GM19455 (cell line): ENCODE measurements around the gene ANO2.

Source experiments
- ATAC-seq: cut with Tn5 transposase; IDR thresholded peaks from one replicate; pipeline ENCODE4 v1.9.1; 2021; ENCODE audit not compliant: unreplicated experiment

Gene ANO2

DNA sequence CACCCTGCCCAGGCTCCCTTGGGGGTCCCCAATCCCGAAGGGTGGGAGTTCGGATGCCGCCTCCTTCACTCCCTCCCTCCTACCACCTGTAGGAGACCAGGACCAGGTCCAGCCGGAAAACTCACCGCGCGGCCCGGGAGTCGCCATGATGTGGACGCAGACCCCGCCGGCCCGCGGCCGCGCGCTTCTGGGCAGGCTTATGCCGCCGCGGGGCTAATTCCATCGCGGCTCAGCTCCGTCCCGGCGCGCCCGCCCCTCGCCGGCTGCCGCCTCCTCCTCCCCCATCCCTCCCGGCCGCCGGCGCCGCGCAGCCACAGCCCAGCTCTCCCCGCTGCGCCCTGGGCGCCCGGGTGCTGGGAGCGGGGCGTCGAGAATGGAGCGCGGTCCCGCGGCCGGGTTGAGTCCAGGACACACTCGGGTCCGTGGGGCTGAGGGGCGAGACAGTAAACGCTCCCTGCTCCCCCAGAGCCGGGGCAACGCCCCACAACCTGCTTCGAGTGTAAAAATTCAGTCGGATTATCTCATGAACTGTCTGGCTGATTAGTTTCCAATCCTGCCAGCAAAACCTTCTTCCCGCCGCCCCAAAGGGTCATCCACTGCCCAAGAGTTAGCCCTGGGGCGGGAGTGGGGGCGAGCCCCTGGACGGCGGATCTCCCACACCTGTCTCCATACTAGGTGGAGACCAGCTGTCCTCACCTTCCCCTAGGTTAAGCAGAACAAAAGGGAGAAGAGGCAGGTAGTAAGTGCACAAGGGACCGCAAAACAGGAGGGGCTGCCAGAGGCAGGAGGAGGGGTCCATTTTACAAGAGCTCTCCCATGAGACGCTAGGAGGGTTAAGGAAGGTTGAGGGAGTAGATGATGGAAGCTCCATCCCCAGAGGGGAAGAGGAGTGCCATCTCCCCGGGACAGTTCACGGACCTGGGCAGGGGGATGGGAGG lies at the start of gene ANO2:
TSS of gene ANO2 (minus strand) at position 189 of the 938 bp plus-strand sequence. CDS start at position 147, 42 bp downstream.
- ATAC-seq = no peak

DNA sequence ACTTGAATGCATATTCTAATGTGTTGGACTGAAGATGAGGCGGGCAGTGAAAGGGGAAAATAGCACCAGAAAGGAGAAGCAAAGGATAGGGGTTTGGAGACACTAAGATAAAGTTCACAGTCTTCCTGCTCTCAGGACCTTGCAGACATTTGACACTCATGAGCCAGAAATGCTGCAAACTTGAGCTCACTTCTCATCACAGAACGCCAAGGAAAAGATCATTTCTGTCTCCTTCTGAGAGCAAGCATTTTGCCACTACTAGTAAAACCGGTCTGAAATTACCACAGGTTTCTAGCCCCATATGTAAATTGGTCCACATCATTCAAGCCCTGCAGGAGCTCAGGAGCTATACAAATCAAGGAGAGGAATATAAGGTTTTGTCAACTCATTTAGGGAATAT lies 44.6 kb upstream of the ANO2 start:
- ATAC-seq = no peak

DNA sequence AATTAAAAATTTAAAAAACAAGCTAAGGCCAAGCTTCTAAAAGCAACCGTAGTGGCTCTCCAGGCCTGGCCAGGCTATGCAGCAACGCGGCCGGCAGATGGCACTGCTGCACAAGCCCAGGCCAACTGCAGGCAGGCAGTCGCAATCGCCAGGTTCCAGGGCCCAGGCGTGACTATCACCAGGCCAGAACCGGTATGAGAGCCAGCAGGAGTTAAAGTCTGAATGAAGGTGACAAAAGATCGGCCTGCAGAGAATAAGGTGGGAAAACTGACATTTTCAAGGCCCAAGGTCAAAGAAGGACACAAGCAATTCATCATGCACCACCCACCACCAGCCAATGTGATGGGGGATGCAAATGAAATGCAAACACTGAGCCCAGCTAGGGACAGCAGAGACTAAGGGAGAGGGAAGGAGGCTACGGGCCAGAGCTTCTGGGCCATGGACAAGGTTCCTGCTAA lies 43.6 kb upstream of the ANO2 start:
- no peak for ATAC-seq

DNA sequence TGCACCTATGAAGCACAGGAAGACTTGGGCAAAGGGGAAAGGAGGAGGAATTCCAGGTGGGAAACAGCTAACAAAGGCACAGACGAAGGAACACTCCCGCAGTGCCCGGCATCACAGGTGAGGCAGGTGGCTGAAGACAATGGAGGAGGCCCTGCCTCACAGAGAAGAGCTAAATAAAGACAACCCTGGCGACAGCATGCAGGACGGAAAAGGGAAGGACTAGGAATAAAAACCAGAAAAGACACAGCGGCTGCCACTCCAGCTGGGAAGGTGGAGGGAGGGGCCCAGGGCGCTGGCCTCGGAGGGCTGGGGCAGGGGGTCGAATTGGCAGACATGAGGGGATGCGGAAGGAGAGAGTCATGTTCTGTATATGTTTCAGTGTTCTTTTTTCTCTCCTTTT lies 43.0 kb upstream of the ANO2 start:
- ATAC-seq = no peak

DNA sequence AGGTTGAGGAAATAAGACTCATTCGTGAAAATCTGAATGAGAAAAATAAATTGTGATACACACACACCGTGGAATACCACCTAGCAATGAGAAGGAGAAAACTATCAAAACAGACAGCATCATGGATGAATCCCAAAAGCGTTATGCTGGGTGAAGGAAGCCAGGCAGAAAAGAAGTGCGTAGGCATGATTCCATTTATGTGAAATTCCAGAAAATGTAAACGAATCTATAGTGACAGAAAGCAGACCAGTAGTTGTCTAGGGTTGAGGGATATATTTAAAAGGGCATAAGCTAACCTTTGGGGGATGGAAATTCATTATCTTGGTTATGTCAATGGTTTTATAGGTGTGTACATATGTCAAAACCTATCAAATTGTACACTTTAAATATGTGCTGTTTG lies 42.5 kb upstream of the ANO2 start:
- no peak for ATAC-seq

DNA sequence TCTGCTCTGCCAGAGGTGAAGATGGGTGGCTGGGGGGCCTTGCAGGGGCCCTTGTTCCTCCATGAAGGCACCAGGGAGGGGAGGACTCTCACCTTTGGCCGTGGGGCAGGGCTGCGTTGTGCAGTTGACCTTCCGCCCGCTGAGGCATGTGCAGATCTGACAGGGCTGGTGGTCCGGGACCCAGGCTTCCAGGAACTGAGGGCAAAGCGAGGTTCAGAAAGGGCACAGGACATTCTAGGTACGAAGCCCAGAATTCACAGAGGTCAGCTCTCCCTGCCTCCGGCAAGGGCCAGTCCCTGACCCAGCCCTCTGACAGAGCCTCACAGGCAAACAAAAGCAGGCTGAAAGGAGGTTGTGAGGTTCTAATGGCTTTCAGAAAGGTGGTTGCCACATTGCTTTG lies 40.4 kb upstream of the ANO2 start:
- ATAC-seq = no peak

DNA sequence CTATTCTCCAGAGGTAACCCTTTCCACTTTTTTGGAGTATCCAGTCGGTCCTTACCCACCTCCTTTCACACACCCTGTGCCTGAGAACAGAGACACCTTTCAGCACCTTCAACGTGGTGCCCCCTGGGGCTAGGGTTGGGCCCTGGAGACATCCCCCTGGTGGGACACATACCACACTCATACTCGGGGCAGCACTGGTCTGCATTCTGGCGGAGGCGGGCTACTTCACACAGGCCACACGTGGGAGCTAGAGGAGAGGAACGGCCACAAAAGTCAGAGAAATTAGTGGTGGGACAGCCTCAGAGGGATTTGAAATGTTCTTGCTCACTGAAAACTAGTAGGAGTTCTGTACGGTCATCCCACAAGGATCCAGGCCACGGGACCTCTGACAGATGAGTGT lies 39.8 kb upstream of the ANO2 start:
- no peak for ATAC-seq

DNA sequence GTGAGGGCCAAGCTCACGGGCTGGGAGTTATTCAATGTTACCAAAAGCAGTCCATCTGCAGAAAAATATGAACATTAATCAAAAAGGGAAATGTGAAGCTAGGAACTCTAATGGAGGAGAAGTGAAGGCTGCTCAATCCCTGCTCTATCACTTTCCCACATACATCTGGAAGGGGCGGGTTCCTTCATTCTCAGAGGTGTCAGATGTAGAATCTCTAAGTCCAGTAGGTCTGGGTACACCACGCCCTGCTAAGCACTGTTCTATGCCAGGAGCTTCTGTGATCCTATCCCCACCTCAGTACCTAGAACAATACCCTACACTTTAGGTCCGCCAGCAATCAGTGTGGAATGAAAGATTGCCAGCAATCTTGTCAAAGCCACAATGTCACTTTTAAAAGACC lies 37.0 kb upstream of the ANO2 start:
- ATAC-seq = no peak

DNA sequence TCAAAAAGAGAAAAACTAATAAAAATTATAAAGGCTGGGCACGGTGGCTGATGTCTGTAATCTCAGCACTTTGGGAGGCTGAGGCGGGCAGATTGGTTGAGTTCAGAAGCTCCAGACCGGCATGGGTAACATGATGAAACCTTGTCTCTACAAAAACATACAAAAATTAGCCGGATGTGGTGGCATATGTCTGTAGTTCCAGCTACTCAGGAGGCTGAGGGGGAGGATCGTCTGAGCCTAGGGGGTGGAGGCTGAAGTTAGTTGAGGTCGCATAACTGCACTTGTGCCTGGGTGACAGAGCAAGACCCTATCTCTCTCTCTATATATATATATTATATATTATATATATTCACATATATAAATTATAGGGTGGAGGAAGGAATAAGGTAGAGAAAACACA lies 32.5 kb upstream of the ANO2 start:
- ATAC-seq = no peak

DNA sequence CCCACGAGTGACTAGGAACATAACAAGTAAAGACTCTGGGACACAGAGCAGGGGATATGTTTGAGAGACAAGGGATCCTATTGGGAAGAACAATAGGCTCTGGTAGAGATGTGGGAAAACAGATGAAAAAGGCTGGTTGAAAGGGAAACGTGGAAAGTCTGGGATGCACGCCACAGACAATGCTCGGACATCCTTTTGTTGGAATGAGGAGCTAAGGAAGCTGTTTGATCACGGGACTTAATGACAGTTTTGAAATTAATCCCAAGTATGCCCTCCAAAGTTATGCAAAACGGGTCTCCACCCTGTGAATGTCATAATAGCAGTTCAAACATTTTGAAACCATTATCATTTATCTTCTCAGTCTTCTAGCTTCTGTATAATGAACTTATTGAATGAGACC lies 31.7 kb upstream of the ANO2 start:
- no peak for ATAC-seq

DNA sequence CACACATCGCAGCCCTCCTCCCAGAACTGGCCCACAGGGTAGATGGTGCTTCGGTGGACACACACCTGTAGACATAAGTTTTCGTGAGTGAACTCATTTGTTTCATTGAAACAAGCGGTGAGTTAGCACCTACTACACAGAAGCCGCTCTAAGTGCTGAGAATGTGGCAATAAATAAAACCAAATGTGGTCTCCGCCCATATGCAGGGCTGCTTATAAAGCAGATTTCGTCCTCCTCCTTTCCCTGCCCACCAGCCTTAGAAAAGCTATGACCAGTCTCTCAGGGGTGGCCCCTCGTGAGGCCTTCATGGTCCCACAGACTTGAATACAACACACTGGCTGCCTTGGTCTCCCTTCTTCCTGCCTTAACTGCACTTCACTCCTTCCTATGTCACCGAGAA lies 31.1 kb upstream of the ANO2 start:
- no peak for ATAC-seq

DNA sequence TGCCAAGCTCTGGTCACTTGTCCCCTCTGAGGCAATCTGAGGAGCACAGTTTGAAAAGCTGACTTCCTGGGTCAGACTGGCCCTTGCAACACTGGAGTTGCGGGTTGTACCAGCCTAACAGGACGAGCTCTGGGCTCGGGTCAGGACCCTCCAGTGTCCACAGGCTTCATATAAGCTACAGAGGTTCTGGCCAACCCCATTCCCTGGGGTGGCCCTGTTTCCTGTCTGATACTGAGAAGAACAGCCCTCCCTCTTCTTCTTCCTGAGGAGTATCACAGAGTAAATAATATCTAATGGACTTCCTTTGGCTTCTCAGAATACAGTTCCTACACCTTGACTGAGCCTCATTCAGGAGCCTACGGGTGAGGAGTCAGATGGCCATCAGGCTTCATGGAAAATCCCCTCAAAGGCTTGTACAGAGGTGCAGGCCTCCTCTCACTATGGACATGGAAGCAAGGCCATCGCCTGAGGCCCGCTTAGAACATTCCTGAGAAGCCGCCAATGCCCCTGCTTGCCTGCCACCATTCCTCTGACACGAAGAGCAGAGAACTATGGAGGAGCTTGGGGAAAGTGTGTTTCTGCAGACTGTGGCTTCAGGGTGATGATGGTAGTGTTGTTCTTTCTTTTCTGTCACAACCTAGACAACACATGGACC lies 28.5 kb upstream of the ANO2 start:
- ATAC-seq = no peak

DNA sequence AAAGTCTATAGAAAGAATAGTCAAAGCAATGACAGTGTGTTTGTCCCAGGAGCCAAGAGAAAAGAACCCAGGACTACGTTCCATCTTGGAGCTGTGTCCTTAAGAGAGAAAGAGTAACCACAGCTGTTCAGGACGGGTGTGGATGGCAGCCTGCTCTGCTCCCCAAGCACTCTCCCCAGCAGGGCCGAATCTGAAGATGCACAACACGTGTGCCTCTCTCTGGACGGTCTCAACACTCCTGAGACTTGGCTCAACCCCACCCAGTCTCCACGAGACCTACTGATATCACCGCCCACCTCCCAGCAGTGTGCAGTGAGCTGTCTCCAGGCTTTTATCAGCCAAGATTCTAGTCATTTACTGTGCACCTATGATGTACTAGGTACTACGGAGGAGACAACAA lies 27.3 kb upstream of the ANO2 start:
- no peak for ATAC-seq

DNA sequence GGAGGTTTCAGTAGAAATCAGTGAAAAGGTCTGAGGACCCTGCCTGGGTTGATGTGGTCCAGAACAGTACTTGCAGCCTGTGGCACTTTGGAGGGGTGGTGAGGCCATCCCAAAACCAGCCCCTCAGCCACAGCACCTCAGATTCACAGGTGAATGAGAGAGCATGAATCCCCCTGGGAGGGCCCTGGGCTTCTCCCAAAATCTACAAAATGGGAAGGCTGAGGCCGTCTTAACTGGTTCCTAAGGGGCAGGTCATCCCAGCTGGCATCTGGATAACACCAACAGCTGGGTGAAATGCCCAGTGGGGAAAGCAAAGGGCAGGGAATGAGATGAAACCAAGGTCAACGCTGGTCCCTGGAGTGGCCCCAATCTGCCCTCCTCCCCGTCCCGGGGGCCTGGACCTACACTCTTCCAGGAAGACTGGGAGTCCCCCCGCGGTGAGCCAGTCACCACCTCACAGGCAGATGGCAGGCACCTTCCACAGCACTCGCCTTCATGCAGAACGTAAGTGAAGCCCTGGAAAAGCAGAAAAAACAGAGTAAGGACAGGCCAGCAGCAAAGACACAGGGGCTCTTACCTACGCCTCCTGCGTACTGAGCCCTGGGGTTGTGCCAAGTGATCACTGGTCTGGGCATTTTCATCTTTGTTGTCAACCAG lies 26.3 kb upstream of the ANO2 start:
- ATAC-seq = no peak

DNA sequence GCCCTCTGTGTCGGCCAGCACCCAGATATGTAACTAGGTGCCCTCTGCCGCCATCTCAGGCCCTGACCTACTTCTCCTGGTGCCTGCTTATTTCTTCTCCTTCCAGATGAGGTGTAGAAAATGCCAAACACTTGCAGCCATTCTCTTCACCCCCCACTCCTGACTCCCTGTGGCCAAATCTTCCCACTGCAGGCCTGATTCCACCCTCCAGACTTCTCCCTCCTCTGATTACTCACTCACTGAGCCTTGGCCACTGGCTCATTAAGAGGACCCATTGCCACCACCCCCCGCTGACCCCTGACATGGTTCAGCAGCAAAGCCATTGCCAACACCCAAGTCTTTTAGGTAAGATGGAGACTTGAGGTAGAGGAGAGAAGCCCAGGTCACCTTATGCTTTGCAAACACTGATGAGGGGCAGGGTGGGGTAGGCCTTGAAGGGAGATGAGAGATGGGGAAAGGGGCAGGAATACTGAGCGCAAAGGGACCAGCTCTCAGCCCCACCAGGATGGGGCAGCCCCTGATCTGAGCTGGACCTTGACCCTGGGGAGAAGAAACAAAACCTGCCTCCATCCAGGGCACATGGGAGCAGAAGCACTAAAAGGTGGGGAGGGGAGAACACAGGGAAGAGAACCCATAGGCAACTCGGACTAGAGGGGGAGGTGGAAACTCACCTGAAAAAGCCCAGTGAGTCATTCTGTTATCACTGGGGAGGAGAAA lies 25.1 kb upstream of the ANO2 start:
- ATAC-seq = no peak

DNA sequence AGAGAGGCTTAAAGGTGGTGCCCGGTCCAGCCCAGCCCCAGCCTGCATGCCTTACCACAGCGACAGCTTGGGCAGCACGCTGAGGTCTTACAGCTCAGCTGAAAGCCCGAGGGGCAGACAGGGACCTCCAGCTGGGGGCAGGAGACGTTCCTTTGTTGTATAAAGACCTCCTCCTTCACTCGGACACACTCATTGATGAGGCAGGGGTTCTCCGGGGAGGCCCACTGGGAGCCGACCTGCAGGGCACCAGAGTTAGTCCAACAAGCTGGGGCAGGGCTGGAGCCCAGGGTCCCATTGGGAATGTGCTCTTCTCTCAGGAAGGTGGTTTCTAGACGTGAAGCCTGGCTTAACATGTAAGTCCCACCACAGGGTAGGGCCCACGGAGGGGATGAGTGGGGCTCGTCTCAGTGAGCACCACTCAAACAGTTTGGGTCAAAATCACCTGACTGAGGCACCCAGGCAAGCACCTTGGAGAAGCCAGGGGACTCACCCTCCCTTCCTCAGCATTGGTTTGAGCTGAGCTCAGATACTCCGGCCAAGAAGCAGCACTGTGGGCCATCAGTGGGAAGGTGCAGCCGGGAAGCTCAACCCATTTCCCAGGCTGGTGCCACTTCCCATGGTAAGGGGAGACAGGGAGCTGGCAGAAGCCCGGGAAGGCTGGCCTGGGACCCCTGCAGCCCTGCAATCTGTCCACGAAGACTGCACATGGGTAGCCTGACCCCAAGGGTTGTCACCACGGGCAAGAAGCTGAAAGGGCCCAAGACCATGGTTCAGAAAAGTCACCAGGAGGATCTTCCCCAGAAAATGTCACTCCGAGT lies 24.3 kb upstream of the ANO2 start:
- ATAC-seq = no peak

DNA sequence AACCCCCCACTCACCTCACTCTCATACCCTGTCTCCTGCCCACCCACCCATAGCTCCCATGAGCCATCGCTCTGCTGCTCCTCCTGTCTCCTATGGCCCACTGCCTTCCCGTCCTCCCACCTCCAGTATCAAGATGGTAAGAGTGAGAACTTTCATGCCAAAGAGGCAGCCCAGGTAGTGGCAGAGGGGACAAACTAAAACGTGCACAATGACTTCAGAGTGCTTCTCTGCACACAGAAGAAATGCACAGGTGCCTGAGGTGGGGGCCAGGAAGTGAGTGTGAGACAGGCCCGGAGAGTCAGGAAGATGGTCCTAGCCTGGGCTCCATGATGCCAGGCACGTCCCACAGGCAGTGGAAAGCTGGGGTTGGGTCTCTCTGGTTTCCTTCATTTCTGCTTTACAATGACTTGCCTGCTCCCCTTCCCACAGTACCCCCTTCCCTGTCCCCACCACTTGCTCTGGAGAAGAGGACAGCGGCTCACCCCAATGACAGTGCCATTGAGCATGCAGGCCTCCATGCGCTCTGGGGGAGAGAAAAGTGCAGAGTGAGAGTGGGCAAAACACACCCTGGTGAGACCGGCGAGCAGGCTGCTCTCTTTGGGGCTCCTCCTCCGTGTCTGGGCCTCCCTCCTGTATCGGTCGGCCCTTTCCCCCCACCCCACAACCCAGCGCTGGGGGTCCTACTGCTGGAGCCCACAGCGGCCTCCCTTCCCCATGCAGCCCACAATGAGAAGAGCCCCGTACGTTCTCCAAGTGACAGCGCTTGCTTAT lies 22.8 kb upstream of the ANO2 start:
- ATAC-seq = no peak

DNA sequence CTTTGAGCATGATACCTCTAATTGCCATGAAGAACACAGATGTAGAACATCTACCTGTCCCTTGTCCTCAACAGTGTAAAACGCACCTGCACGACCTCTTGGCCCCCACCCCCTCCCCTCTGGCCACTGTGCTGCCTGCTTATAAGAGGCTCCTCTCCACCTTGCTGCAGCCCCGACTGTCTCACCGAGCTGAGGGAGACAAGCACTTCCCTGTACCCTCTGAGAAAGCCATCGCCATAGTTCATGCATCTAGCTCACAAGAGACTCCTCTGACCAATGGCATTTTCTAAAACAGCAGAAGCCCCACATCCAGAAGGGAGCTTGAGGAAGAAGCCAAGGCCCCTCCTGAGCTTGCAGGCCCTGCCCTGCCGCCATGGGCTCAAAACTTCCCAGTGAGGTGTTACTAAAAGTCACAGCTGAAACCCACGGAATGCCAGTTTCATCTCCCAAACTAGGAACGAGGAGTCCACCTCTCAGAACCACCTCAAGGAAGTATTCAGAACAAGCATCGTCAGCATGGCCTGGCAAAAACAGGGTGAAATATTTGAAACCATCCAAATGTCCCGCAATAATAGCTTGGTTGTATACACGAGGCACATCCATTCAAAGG lies 21.5 kb upstream of the ANO2 start:
- ATAC-seq = no peak

DNA sequence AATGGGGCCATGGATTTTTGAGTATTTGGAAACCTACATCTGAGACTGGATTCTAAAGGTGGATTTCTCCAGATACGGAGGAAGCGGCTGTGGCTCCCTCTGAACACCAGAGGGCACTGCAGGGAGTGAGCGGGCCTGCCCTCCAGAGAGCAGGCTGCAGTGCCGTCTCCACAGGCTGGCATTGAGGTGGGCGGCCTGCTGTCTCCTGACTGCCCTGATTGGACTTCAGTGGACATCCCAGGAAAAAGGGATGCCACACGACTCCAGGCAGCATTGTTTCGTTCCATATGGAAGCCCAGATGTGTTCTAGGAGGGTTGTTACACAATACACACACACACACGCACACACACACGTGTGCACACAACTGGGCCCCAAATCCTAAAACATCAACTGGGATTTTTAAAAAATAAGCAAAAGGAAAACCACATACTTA lies 20.9 kb upstream of the ANO2 start:
- ATAC-seq = no peak
